ENCODE results near the gene MYMX.

The MYMX gene

GRCh38 chr6:44265722-44266233 is 49.1 kb downstream of the MYMX start:
- no peak for DNase-seq

GRCh38 chr6:44266347-44266746 is 49.6 kb downstream of the MYMX start:
- DNase-seq: no peak

- DNase-seq: no peak
Measured at GRCh38 chr6:44267252-44267651, 50.5 kb downstream of the MYMX start.

Measured in activated effector memory CD4-positive, alpha-beta T cell treated with anti-CD3 and anti-CD28 coated beads, Interleukin-2, amount 50 U/mL, for 16 hours (primary cell).